Uterus (tissue), 2 donors: ENCODE data around the gene TRIO.

ENCODE experiments used
- POLR2A ChIP-seq, 2 donors: fragments of 450-650 bp; IDR thresholded peaks; one replicate each; pipeline ENCODE4 v1.6.1; 2016; ENCODE audit warnings: antibody characterized with exemption in 2 of 2, mild to moderate bottlenecking in 1 of 2, moderate library complexity in 1 of 2
- TF ChIP-seq, protein P1 (sequence below), 4 experiments: fragments of 200-600 bp in 2 of 4; fragments of 450-650 bp in 2 of 4; sonication (generic) in 2 of 4; IDR thresholded peaks; one replicate each; pipeline ENCODE4 v1.5.1; 2016 to 2019; ENCODE audit warnings: antibody characterized with exemption in 4 of 4, mild to moderate bottlenecking in 2 of 4, moderate library complexity in 1 of 4

DNA sequence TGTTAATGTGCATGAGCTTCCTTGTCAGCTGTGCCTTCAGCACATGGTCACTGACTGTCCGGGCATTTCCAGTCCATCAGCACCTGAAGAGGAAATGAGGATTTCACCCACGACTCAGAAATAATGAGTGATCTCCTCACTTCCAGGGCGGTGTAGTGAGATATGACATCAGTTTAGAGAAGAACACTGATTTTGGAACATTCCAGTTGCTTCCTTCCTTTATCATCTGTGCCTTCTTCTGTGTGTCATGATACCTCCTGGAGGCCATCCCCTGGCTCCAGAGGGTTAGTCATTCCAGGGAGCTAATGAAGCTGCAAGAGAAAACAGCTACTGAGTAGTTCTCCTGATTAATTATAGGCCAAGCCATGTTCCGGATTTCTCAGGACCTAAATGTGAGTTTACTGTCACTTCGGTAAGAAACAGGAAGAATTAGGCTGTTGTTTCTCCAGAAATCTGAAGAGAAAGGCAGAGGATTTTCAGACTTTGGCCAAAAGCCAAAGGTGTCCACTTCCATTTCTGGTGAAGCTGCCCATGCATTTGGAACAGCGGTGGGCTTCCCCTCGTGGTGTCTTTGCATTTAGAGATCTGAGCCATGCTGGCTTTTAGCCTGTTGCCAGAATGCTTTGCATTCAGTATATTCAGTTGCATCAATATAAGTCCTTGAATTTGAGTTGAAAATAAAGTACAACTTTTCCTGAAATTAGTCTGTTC is 277.1 kb downstream of the TRIO start:
- TF ChIP-seq, protein P1, sequence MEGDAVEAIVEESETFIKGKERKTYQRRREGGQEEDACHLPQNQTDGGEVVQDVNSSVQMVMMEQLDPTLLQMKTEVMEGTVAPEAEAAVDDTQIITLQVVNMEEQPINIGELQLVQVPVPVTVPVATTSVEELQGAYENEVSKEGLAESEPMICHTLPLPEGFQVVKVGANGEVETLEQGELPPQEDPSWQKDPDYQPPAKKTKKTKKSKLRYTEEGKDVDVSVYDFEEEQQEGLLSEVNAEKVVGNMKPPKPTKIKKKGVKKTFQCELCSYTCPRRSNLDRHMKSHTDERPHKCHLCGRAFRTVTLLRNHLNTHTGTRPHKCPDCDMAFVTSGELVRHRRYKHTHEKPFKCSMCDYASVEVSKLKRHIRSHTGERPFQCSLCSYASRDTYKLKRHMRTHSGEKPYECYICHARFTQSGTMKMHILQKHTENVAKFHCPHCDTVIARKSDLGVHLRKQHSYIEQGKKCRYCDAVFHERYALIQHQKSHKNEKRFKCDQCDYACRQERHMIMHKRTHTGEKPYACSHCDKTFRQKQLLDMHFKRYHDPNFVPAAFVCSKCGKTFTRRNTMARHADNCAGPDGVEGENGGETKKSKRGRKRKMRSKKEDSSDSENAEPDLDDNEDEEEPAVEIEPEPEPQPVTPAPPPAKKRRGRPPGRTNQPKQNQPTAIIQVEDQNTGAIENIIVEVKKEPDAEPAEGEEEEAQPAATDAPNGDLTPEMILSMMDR (IDR thresholded peaks at IDR 0.05) = no peak
- no peak for TF ChIP-seq POLR2A (IDR thresholded peaks at IDR 0.05)
